22Rv1 (cell line): ENCODE data around the gene DYNC2H1.

Experiments
- H3K27ac ChIP-seq: fragments of 450-650 bp; 2 replicates; pipeline ENCODE4 v1.5.1; 2017
- CTCF ChIP-seq: fragments of 450-650 bp; IDR thresholded peaks from 2 replicates; pipeline ENCODE4 v1.5.1; 2017; ENCODE audit warnings: mild to moderate bottlenecking
- ZFX ChIP-seq: fragments of 450-650 bp; IDR thresholded peaks from 2 replicates; pipeline ENCODE4 v1.6.1; 2017; ENCODE audit warnings: antibody characterized with exemption, borderline replicate concordance

DYNC2H1 gene

DNA sequence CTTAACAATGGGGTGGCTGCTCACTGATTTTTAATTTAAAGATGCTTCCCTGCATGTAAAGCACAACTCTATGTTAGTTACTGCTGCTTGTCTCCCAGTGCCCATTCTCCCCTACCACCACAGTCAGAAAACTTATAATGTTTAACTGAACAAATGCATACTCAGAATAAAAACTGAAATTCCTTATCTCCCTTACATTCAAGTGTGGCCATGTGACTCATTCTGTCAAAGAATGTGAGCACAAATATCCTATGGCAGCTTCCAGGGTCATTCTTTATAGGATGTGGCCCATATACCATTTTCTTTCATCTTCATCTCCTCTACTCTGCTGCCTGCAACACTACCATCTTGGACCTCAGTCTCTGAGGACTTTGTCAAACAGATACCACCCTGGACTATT, 374.8 kb downstream of the DYNC2H1 start:
- TF ChIP-seq CTCF (no peak), ZFX (no peak)
- H3K27ac ChIP-seq = no peak overlapping the region

DNA sequence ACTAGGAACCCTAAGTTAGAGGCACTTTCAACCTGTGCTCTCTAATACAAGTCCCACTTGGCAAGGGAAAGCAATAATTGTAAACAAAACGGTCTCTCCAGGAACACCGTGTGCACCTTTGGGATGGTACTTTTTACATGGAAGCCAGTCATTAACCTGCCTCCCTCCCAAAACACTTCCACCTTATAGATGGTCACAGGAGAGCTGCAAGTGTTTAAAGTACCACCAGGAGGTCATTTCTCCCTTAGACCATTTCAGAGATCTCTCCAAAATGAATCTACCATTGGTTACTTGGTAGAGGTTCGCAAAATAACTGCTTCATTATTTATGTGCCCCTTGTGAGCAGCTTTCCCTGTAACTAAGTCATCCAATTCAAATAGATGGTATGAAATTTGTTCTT, 375.3 kb downstream of the DYNC2H1 start:
- no peak overlapping the region for H3K27ac ChIP-seq
- TF ChIP-seq CTCF (no peak), ZFX (no peak)

GRCh38 chr11:103486604-103487003, 377.4 kb downstream of the DYNC2H1 start:
- H3K27ac ChIP-seq = no peak overlapping the region
- TF ChIP-seq CTCF = no peak
- TF ChIP-seq ZFX = no peak

DNA sequence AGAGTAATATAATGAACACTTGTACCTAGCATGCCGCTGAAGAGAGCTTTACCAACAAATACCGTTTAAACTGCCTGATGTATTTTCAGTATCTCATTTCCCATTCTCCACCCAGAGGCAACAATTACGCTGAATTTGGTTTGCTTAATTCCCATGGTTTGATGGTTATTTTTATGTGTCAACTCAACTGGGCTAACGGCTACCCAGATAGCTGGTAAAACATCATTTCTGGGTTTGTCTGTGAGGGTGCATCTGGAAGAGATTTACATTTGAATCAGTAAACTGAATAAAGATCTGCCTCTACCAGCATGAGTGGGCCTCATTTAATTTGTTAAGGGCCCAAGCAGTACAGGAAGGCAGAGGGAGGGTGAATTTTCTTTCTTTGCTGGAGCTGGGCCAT, 377.9 kb downstream of the DYNC2H1 start:
- TF ChIP-seq CTCF = no peak
- TF ChIP-seq ZFX = no peak

DNA sequence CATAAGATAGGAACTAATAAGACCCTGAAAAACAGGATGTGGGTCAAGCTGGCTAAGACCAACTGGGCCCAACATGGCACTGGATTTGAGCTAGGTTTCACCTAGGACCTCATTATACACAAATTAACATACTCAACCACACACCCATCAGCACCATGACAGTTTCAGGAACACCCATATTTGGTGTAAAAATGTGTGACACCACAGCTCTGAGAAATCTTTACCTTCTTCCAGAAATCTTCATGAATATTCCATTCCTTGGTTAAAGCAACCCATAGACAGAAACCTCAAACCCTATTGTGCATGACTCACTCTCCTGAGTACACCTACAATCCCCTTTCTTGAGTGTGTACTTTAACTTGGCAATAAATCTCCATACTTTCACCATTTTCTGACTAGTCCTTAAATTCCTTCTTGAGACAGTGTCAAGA, 378.8 kb downstream of the DYNC2H1 start:
- TF ChIP-seq CTCF (no peak), ZFX (no peak)
- no peak overlapping the region for H3K27ac ChIP-seq

More for the DNA sequence above, 377.9 kb downstream of the DYNC2H1 start:
- no peak overlapping the region for H3K27ac ChIP-seq

- TF ChIP-seq ZFX = no peak
- TF ChIP-seq CTCF = no peak
- no peak overlapping the region for H3K27ac ChIP-seq
Observed at GRCh38 chr11:103488579-103488978, 379.4 kb downstream of the DYNC2H1 start.

DNA sequence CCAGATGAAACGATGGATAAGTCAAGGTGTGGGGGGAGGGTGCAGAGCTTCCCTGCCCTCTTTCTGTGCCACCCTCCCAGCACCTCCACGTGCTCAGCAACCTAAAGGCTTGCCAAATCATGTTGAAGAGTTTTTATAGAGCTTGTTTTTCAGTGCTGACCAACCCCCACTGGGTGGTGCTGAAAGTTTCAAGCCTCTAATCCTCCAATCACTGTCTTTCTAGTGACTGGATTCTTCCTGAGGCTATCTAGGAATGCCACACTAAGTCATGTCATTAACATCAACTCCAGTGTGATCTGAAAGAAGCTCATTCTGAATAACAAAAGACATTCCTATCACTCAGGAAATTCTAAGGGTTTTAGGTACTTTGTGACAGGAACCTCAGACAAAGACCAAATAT, 382.6 kb downstream of the DYNC2H1 start:
- TF ChIP-seq ZFX (no peak), CTCF (no peak)
- no peak overlapping the region for H3K27ac ChIP-seq
